Ovary (tissue), 9 donors: ENCODE data around the gene NUMA1. TPM values are rescaled to one million over a fixed set of nuclear protein-coding genes. Genes with fewer than 3 reads are reported as not detected.
A peak's percentile ranks its signal among the peaks of the same experiment; 100 is the strongest.

Experiments used
- DNase-seq, 5 donors: peaks; one replicate each; pipeline ENCODE4 v3.0.0-alpha.2; 2019 to 2020
- H3K27ac ChIP-seq, 2 donors: fragments of 200-600 bp; one replicate each; pipeline versions ENCODE4 v1.5.1 to v1.8.0; 2019 to 2022
- H3K27me3 ChIP-seq: fragments of 200-600 bp; one replicate; pipeline ENCODE4 v1.8.0; 2022
- H3K36me3 ChIP-seq: fragments of 200-600 bp; sonication (generic); one replicate; pipeline ENCODE4 v1.5.1; 2019
- H3K4me1 ChIP-seq: one replicate; pipeline ENCODE4 v1.8.1; 2013; ENCODE audit warnings: mild to moderate bottlenecking, moderate library complexity; ENCODE audit not compliant: insufficient read depth
- H3K4me3 ChIP-seq: fragments of 200-600 bp; sonication (generic); one replicate; pipeline ENCODE4 v1.5.1; 2017
- H3K9me3 ChIP-seq, 2 donors: fragments of 200-600 bp in 1 of 2; sonication (generic) in 1 of 2; one replicate each; pipeline versions ENCODE4 v1.5.1 to v1.8.1; 2013 to 2019; ENCODE audit warnings: mild to moderate bottlenecking in 1 of 2, moderate library complexity in 1 of 2
- CTCF ChIP-seq, 3 donors: fragments of 450-650 bp in 2 of 3; fragments of 200-600 bp in 1 of 3; IDR thresholded peaks; one replicate each; pipeline versions ENCODE4 v1.5.1 to v1.8.0; 2016 to 2022; ENCODE audit warnings: antibody characterized with exemption in 3 of 3, mild to moderate bottlenecking in 1 of 3
- EP300 ChIP-seq: sonication (generic); formaldehyde crosslinking; IDR thresholded peaks from one replicate; pipeline ENCODE4 v1.6.1; 2017; ENCODE audit warnings: antibody characterized with exemption
- POLR2A ChIP-seq: fragments of 450-650 bp; IDR thresholded peaks from one replicate; pipeline ENCODE4 v1.6.1; 2017; ENCODE audit warnings: antibody characterized with exemption, mild to moderate bottlenecking, moderate library complexity
- WGBS, 3 donors: extraction: QIAGEN DNeasy Blood & Tissue Kit in 1 of 3; methylation state at CpG; one replicate each; pipeline versions ENCODE4 v1.1.5 to v1.1.7; 2013 to 2017; 5-methylcytosine and 5-hydroxymethylcytosine counted together
- intact Hi-C, 4 donors: fragments of 100-400 bp; cut with DNase I; formaldehyde crosslinking; loops; one replicate each; pipeline versions ENCODE4 v1.11.0 to v1.15.1; 2022 to 2023
- polyA plus RNA-seq, 2 donors: library from polyadenylated mRNA; stranded (reverse); fragments of 200-250 nt in 1 of 2; fragments of 350-450 nt in 1 of 2; fragmentation: Illumina TruSeq in 1 of 2; extraction: RNeasy Lipid Tissue Mini Kit (QIAGEN cat#74804) in 1 of 2; gene quantifications; one replicate each; pipeline ENCODE4 v1.2.3, GENCODE V29; 2013 to 2014
- total RNA-seq, 7 donors: library from RNA; depleted of rRNA in 2 of 7; stranded (reverse); fragments of >200 nt in 2 of 7; fragmentation: NEBNext Ultra II Directional in 3 of 7; extraction: Animal tissue kit (Norgen Biotek cat#: 25700) in 3 of 7; gene quantifications; one replicate each; pipeline versions ENCODE4 v1.1.0 to v1.2.4, GENCODE V29; 2016 to 2023
- donor health status: DM: no; HTN: no; CAD: no; lungs with moderate emphysema.
- donor health status: DM: no; HTN: no; CAD: no.
- donor health status: Bipolar disorder and iron deficiency.
- donor health status: DM: yes; HTN: yes; CAD: no.
- donor health status: DM: no; HTN: no; CAD: no.
- donor health status: DM: yes; HTN: yes; CAD: no.

The NUMA1 gene
- total and polyA plus RNA-seq, 9 donors, result 156 to 270 (median 235) TPM

GRCh38 chr11:72039856-72040401 is 40.4 kb downstream of the NUMA1 start:
- peak in 3 of 5 donors; percentile 16 to 48 (median 41) for DNase-seq
- WGBS, 3 donors, result 2 to 4% (median 2%) methylated on average over 6 of the region's 6 CpGs
- intact Hi-C loops, result loop anchor here in 2 of 4 donors (2.0 to 5.0 kb wide), 2 partner anchors 37 to 41 kb away; partner anchors contain the start of genes LRRC51 (in 1 of the 2) and NUMA1 (in 1 of the 2)

GRCh38 chr11:72039031-72039855 is 41.1 kb downstream of the NUMA1 start:
- TF ChIP-seq POLR2A, result no peak
- no peak for TF ChIP-seq CTCF (IDR thresholded peaks at IDR 0.05)
- TF ChIP-seq EP300, result no peak
- Histone ChIP-seq H3K4me3 (peak overlapping the region; percentile 57), H3K9me3 (no peaks in the 10 kb centered on the region), H3K36me3 (no peaks in the 10 kb centered on the region), H3K27ac (peak overlapping the region; percentile 54 to 99), H3K27me3 (no peaks in the 10 kb centered on the region), H3K4me1 (peaks cover 20% of the 10 kb centered on the region)
- 6 to 11% (median 10%) methylated on average over 5 of the region's 5 CpGs for WGBS, 3 donors
- DNase-seq, result peak in 4 of 5 donors; percentile 57 to 71 (median 60)
- intact Hi-C loops, result loop anchor here in 1 of 4 donors (2.0 kb wide), 1 partner anchor 42 kb away; the partner anchor contains the start of genes LRRC51 and NUMA1

More at GRCh38 chr11:72039856-72040401, 40.4 kb downstream of the NUMA1 start:
- Histone ChIP-seq H3K4me3 (peak overlapping the region; percentile 57), H3K36me3 (no peaks in the 10 kb centered on the region), H3K9me3 (no peaks in the 10 kb centered on the region), H3K4me1 (peaks cover 20% of the 10 kb centered on the region), H3K27me3 (no peaks in the 10 kb centered on the region), H3K27ac (peak overlapping the region; percentile 54 to 99)
- TF ChIP-seq EP300, result no peak
- TF ChIP-seq CTCF (IDR thresholded peaks at IDR 0.05), result no peak
- TF ChIP-seq POLR2A, result no peak

- no peak for TF ChIP-seq EP300
- TF ChIP-seq CTCF (IDR thresholded peaks at IDR 0.05), result no peak
- no peak for TF ChIP-seq POLR2A
- Histone ChIP-seq H3K27ac (peak overlapping the region; percentile 59 to 99), H3K36me3 (no peaks in the 10 kb centered on the region), H3K9me3 (no peaks in the 10 kb centered on the region), H3K27me3 (no peaks in the 10 kb centered on the region), H3K4me1 (peaks cover 20% of the 10 kb centered on the region), H3K4me3 (peak overlapping the region; percentile 57)
- WGBS, 3 donors, result 0 to 3% (median 1%) methylated on average over 2 of the region's 2 CpGs
- peak; percentile 70 to 76 (median 72) for DNase-seq
- intact Hi-C loops, result loop anchor here in 1 of 4 donors (2.0 kb wide), 1 partner anchor 42 kb away; the partner anchor contains the start of genes LRRC51 and NUMA1
Measured at GRCh38 chr11:72038491-72038890, 41.9 kb downstream of the NUMA1 start.

- DNase-seq, result no peak
- Histone ChIP-seq H3K36me3 (no peaks in the 10 kb centered on the region), H3K27ac (peak overlapping the region; percentile 59 to 99), H3K27me3 (no peaks in the 10 kb centered on the region), H3K4me3 (peak overlapping the region; percentile 57), H3K4me1 (peaks cover 20% of the 10 kb centered on the region), H3K9me3 (no peaks in the 10 kb centered on the region)
- WGBS, 3 donors, result 19 to 35% (median 24%) methylated on average over 4 of the region's 4 CpGs
- intact Hi-C loops, result loop anchor here in 1 of 4 donors (2.0 kb wide), 2 partner anchors 43 kb away; partner anchors contain the start of genes LRRC51 and NUMA1
- TF ChIP-seq CTCF (IDR thresholded peaks at IDR 0.05), result no peak
- no peak for TF ChIP-seq POLR2A
- TF ChIP-seq EP300, result no peak
Measured at GRCh38 chr11:72037554-72038311, 42.6 kb downstream of the NUMA1 start.
